Left renal pelvis (tissue), 4 donors: ENCODE measurements around the gene C19orf25. TPM values are rescaled to one million over a fixed set of nuclear protein-coding genes. Genes with fewer than 3 reads are reported as not detected.

Experiments
- polyA plus RNA-seq, 4 donors: library from polyadenylated mRNA; unstranded; fragments of 120-200 nt; gene quantifications; one replicate each; pipeline ENCODE4 v1.2.1, GENCODE V29; 2013; ENCODE audit not compliant: insufficient read length in 4 of 4

C19orf25 gene
- polyA plus RNA-seq, 4 donors = 16.5 to 37.0 (median 21.9) TPM

Other genes starting within 250 kb of the C19orf25 start
- gene CBARP, start 241.2 kb downstream of the C19orf25 start, polyA plus RNA-seq = 1 to 10 TPM; 1.4 to 3.5 (median 1.9) TPM
- gene ATP5F1D, start 237.5 kb downstream of the C19orf25 start, polyA plus RNA-seq = 100 to 1,000 TPM in 1 of 4 donors, 10 to 100 TPM in 3; 56.5 to 155 (median 92.1) TPM
- 10 to 100 TPM; 45.4 to 73.1 (median 48.0) TPM for gene MIDN, start 230.6 kb downstream of the C19orf25 start, polyA plus RNA-seq
- gene CIRBP, start 209.9 kb downstream of the C19orf25 start, polyA plus RNA-seq = 100 to 1,000 TPM; 704 to 940 (median 807) TPM
- 10 to 100 TPM; 13.3 to 29.7 (median 15.8) TPM for gene FAM174C, start 203.7 kb downstream of the C19orf25 start, polyA plus RNA-seq
- 1 to 10 TPM; 1.8 to 4.6 (median 3.1) TPM for gene EFNA2, start 193.3 kb downstream of the C19orf25 start, polyA plus RNA-seq
- gene NDUFS7, start 95.3 kb downstream of the C19orf25 start, polyA plus RNA-seq = 10 to 100 TPM; 32.0 to 90.9 (median 46.4) TPM
- 10 to 100 TPM; 24.2 to 37.3 (median 30.3) TPM for gene GAMT, start 77.7 kb downstream of the C19orf25 start, polyA plus RNA-seq
- 100 to 1,000 TPM in 1 of 4 donors, 10 to 100 TPM in 3; 61.7 to 103 (median 80.9) TPM for gene DAZAP1, start 71.6 kb downstream of the C19orf25 start, polyA plus RNA-seq
- gene RPS15, start 40.8 kb downstream of the C19orf25 start, polyA plus RNA-seq = 100 to 1,000 TPM; 544 to 886 (median 605) TPM
- gene APC2, start 29.1 kb downstream of the C19orf25 start, polyA plus RNA-seq = 1 to 10 TPM; 1.0 to 1.5 (median 1.2) TPM
- 1 to 10 TPM; 2.1 to 9.8 (median 5.2) TPM for gene PCSK4, start 11.1 kb upstream of the C19orf25 start, polyA plus RNA-seq
- 10 to 100 TPM in 2 of 4 donors, 1 to 10 TPM in 2; 2.2 to 23.5 (median 14.0) TPM for gene REEP6, start 12.0 kb upstream of the C19orf25 start, polyA plus RNA-seq
- gene ADAMTSL5, start 33.8 kb upstream of the C19orf25 start, polyA plus RNA-seq = 1 to 10 TPM in 2 of 4 donors, under 1 TPM in 2; 0.79 to 2.5 (median 0.96) TPM
- under 1 TPM; 0.11 to 0.70 (median 0.35) TPM for gene PLK5, start 44.9 kb upstream of the C19orf25 start, polyA plus RNA-seq
- 10 to 100 TPM; 21.8 to 33.4 (median 31.2) TPM for gene MEX3D, start 89.1 kb upstream of the C19orf25 start, polyA plus RNA-seq
- 10 to 100 TPM; 43.1 to 80.9 (median 44.9) TPM for gene MBD3, start 113.7 kb upstream of the C19orf25 start, polyA plus RNA-seq
- 100 to 1,000 TPM in 2 of 4 donors, 10 to 100 TPM in 2; 86.3 to 159 (median 107) TPM for gene UQCR11, start 126.2 kb upstream of the C19orf25 start, polyA plus RNA-seq
- gene TCF3, start 173.4 kb upstream of the C19orf25 start, polyA plus RNA-seq = 100 to 1,000 TPM; 104 to 127 (median 108) TPM